HG03558 (cell line): ENCODE data around the gene ITPKC.
"Not testable (repeated sequence)": the region's sequence is repeated elsewhere in the genome, so short reads cannot be mapped to it uniquely, and the experiment has no call there.

Source experiments
- ATAC-seq: cut with Tn5 transposase; IDR thresholded peaks from one replicate; pipeline ENCODE4 v1.9.1; 2021; ENCODE audit warnings: moderate number of reproducible peaks; ENCODE audit not compliant: unreplicated experiment; ENCODE audit errors: extremely low read depth

Gene ITPKC

GRCh38 chr19:40713939-40714338 lies 3.0 kb upstream of the ITPKC start:
- no peak for ATAC-seq

- peak; percentile 26 for ATAC-seq
These were observed 2.2 kb upstream of the ITPKC start for GRCh38 chr19:40714441-40715299.

DNA sequence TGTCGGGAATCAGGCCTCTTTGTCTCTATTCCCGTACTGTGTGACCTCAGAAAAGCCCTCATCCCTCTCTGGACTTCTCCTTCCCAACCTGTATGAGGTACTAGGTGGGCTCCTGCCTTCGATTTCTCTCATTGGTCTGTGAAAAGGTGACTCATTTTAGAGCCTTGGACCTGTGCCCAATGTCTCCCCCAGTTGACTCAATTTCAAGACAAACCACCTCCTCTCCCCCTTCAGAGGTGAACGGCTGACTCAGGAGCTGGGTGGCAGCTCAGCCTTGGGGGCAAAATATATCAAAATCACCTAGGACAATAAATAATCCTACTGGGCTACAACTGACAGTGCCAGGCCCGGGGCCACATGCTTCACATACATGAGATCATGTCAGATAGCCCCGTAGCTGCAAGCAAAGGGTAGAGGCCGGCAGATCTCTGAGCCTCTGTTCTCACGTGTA lies 856 bp upstream of the ITPKC start:
- no peak for ATAC-seq

GRCh38 chr19:40717325-40717879 lies 490 bp downstream of the ITPKC start:
- ATAC-seq, result no peak

- no peak for ATAC-seq
These were observed 1.2 kb downstream of the ITPKC start for GRCh38 chr19:40717880-40718773.

DNA sequence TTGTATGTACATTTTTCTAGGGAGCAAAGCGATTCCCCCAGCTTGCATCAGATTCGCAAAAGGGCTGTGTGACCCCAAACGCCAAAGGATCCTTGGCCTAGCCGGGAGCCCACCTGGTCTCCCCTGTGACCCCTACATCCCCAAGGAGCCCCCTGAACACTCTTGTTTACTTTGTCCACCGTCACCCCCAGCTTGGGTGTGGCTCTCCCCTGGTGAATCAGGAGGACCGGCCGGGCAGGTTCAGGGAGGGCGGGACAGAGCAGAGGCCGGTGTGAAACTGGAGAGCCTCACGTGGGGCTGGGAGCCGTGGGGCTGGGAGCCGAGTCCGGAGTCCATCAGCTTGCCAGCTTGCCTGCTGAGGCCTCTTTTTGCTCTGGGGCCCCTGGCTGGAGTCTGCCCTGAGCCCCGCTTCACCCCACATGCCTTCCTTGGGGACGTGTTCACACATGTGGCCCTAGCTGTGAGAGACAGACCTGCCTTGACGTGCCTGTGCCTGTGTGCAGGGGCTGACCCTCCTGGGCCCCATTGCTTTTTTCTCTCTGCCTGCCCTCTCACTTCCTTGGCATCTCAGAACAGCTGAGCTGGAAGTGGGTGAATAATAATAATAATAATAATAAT lies 2.0 kb downstream of the ITPKC start:
- no peak for ATAC-seq

DNA sequence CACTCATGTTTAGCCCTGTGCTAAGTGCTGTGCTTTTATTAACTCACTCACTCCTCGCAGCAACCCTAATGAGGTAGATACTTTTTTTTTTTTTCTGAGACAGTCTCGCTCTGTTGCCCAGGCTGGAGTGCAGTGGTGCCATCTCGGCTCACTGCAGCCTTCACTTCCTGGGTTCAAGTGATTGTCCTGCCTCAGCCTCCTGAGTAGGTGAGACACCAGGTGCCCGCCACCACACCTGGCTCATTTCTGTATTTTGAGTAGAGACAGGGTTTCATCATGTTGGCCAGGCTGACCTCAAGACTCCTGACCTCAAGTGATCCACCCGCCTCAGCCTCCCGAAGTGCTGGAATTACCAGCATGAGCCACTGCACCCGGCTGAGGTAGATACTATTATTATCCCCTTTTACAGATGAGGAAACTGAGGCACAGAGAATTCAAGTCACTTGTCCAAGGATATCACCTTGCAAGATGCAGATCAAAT lies 2.5 kb downstream of the ITPKC start:
- ATAC-seq, result no peak

GRCh38 chr19:40721140-40721486 lies 4.2 kb downstream of the ITPKC start:
- no peak for ATAC-seq

DNA sequence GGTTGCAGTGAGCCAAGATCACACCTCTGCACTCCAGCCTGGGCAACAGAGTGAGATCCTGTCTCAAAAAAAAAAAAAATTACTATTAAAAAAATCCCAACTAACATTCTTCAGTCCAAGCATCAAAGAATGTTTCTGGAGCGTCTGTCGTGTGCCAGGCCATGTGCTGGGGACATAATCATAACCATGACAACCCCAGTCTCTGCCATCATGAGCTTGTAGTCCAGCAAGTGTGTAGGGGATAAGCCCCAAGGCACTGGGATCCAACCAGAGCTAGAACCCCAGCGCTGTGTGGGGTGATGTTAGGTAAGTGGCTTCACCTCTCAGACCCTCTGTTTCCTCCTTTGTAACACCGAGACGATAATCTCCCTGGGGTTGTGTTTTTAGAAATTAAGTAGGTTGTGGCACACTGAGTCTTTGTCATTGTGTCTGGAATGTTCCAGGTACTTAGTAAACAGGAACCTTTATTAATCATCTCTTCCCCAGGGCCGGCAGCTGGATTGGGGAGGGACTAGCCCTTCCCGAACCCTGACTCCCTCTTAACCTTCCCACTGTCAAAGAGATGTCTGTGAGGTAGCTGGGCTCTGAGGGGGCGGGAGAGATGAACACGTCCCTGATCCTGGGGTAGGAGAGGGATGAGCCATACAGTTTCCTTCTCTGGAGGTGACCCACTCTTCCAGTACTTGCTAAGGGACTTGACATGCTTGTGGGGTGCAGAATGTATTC lies 5.2 kb downstream of the ITPKC start:
- ATAC-seq, result no peak

GRCh38 chr19:40723661-40724254 lies 6.8 kb downstream of the ITPKC start:
- ATAC-seq, result no peak

DNA sequence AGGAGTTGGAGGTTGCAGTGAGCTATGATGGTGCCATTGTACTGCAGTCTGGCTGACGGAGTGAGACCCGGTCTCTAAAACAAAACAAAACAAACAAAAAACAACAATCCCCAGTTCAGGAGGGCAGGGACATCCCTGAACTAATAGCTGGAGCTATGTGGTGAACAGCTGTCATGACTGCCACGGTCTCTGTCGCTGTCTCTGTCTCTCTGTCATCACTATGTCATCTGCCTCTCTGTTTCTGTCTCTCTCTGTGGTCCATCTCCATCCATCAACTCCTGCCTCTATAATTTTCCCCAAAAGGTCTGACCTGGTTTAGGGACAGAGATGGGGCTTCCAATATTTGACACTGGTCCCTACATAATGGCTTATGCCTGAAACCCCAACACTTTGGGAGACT lies 7.4 kb downstream of the ITPKC start:
- ATAC-seq, result no peak

DNA sequence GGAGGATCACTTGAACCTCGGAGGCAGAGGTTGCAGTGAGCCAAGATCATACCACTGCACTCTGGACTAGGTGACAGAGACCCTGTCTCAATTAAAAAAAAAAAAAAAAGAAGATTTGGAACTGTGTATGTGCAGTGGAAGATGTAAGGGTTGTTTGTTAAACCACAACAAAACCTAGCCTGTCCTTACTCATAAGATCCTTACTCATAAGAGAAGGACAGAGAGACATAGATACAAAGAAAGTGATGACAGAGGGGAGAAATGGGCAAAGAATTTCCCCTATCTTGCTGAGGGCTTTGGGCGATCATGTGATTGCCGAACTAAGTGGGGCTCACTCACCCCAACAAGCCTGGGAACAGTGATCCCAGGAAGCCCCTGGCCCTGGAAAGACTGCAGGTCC lies 7.9 kb downstream of the ITPKC start:
- no peak for ATAC-seq

GRCh38 chr19:40726279-40726678 lies 9.4 kb downstream of the ITPKC start:
- no peak for ATAC-seq

DNA sequence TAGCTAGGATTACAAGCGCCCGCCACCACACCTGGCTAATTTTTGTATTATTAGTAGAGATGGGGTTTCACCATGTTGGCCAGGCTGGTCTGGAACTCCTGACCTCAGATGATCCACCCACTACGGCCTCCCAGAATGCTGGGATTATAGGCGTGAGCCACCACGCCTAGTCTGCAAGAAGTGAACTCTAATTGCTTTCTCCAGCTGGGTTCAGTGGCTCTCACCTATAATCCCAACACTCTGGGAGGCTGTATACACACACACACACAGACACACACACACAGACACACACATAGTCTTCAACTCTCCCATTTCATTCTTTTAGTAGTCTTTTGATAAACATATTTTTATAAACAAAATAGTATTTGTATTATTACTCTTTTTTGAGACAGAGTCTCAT lies 13.2 kb downstream of the ITPKC start:
- not testable (repeated sequence) for ATAC-seq

DNA sequence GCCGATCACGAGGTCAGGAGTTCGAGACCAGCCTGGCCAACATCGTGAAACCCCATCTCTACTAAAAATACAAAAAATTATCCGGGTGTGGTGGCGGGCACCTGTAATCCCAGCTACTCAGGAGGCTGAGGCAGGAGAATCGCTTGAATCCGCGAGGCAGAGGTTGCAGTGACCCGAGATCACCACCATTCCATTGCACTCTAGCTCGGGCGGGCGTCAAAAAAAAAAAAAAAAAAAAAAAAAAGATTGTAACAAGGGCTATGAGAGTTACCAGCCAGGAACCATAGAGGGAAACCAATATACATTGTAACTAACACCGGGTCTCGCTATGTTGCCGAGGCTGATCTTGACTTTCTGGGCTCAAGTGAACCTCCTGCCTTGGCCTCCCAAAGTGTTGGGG lies 15.4 kb downstream of the ITPKC start:
- not testable (repeated sequence) for ATAC-seq

GRCh38 chr19:40733149-40733548 lies 16.2 kb downstream of the ITPKC start:
- no peak for ATAC-seq

- ATAC-seq, result no peak
These were observed 18.3 kb downstream of the ITPKC start for GRCh38 chr19:40735013-40735771.

DNA sequence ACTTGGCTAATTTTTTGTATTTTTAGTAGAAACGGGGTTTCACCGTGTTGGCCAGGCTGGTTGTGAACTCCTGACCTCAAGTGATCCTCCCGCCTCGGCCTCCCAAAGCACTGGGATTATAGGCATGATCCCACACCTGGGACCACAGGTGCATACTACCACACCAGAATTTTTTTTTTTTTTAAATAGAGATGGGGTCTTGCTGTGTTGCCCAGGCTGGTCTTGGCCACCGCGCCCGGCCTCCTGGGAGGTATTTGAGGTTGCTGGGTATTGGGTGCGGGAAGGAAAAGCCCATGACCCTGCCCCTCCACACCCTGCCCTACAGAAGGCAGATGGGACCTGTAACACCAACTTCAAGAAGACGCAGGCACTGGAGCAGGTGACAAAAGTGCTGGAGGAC lies 19.7 kb downstream of the ITPKC start:
- ATAC-seq, result no peak
